T-helper 17 cell (primary cell): ENCODE measurements around the gene PML. TPM values are rescaled to one million over a fixed set of nuclear protein-coding genes. Genes with fewer than 3 reads are reported as not detected.

Source experiments
- ATAC-seq: fragments of 150-1000 bp; cut with Tn5 transposase; 2 replicates; pipeline ENCODE4 v1.10.0; 2021; ENCODE audit warnings: mild to moderate bottlenecking, moderate library complexity
- DNase-seq, 3 donors: peaks; one replicate each; pipeline versions ENCODE4 v3.0.0 to v3.0.0-alpha.2; 2020 to 2021
- H3K9me3 ChIP-seq: one replicate; pipeline ENCODE4 v1.7.0; 2013; ENCODE audit warnings: low read length, mild to moderate bottlenecking; ENCODE audit not compliant: control insufficient read depth, poor library complexity, severe bottlenecking
- H3K27ac Mint-ChIP-seq: one replicate; pipeline ENCODE4 v1.8.0; 2022; ENCODE audit warnings: mild to moderate bottlenecking, moderate library complexity, mixed read lengths
- H3K27me3 Mint-ChIP-seq: one replicate; pipeline ENCODE4 v1.8.0; 2022; ENCODE audit warnings: mixed read lengths
- H3K36me3 Mint-ChIP-seq: one replicate; pipeline ENCODE4 v1.8.0; 2022; ENCODE audit warnings: low read depth, mixed read lengths
- H3K4me1 Mint-ChIP-seq: one replicate; pipeline ENCODE4 v1.8.0; 2022; ENCODE audit warnings: mild to moderate bottlenecking, mixed read lengths
- H3K4me3 Mint-ChIP-seq: one replicate; pipeline ENCODE4 v1.8.0; 2022; ENCODE audit warnings: mild to moderate bottlenecking, moderate library complexity, mixed read lengths
- total RNA-seq, 4 donors: library from RNA in 2 of 4; stranded (reverse) in 2 of 4; gene quantifications; one replicate each; pipeline ENCODE4 v1.2.3 and lab custom pipeline; 2022 to 2026

Gene PML
- total RNA-seq, 2 donors from 2014 or later: 47.6 to 52.6 TPM

GRCh38 chr15:73983773-73984172, 10.7 kb upstream of the PML start:
- Mint-ChIP-seq H3K36me3 (peaks cover 8% of the 10 kb centered on the region), H3K4me3 (no peak overlapping the region), H3K27ac (no peak overlapping the region), H3K4me1 (peaks cover 27% of the 10 kb centered on the region), H3K27me3 (no peaks in the 10 kb centered on the region)
- no peak for DNase-seq
- no peak for ATAC-seq
- H3K9me3 ChIP-seq: no peaks in the 10 kb centered on the region

DNA sequence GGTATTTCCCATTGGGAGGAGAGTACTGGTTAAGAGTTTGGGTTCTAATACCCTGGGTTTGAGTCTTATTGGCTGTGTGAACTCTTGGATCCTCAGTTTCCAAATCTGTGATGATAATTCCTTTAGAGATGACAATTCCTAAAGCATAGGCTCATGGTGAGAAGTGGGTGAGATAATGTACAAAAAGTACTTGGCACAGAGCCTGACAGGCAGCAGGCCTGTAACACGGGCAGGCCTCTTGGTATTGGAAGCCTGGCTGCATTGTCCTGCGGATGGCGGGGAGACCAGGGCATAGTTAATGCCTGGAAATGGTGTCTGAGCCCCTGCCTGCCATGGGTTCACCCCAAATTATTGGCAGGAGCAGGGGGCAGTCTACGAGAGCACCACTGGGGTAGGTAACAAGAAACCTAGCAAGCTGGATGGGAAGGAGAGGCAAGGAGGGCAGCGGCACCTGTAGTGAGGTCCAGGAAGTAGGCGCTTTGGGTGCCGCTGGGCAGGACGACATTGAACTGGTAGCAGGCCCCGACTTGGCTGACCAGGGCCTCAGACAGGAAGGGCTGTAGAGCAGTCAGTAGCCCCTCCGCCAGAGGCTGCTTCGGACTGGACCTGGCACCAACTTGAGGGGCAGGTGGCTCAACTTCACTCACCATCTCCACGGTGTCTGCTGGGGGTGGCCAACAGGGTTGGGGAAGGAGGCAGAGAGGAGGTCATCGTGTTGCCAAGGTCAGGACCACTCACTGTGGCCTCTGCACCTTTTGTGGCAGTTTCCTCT, 10.1 kb upstream of the PML start:
- Mint-ChIP-seq H3K27me3 (no peaks in the 10 kb centered on the region), H3K4me1 (peaks cover 24% of the 10 kb centered on the region), H3K4me3 (no peak overlapping the region), H3K27ac (no peak overlapping the region), H3K36me3 (peaks cover 8% of the 10 kb centered on the region)
- no peaks in the 10 kb centered on the region for H3K9me3 ChIP-seq
- no peak for DNase-seq
- no peak for ATAC-seq

DNA sequence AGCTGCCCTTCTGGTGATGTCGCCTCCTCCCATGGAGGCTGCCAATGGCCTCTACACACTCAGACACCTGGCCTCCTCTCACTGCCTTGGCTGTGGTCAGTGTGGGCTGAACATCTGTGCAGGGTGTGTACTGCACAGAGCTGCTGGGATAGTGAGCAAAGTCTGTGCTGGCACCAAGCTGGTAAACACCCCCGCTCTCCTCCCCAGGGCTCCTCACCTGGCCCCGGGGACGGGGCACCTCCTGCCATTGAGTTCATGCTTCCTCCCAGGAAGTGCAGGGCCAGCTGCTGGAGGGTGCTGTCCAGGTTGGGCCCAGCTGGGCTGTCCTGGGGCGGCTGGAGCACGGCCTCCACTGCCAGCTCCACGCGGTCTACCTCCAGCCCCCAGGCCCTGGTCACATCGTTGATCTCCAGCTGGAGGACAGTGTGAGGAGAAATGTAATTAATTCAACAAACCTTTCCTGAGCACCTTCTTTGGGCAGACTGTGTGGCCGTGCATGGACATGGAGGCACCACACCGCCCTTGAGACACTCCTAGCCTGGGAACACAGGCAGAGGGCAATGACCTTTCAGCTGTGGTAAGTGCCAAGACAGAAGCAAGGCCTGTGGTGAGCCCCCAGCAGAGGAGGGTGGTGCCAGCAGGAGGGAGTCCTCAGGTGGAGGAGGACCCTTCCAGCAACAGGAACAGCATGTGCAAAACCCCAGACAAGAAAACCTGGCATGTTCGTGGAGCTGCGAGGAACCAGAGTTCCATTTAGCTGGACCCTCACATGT, 9.2 kb upstream of the PML start:
- Mint-ChIP-seq H3K36me3 (peaks cover 8% of the 10 kb centered on the region), H3K4me1 (peaks cover 24% of the 10 kb centered on the region), H3K27ac (no peak overlapping the region), H3K27me3 (no peaks in the 10 kb centered on the region), H3K4me3 (no peak overlapping the region)
- ATAC-seq: no peak
- DNase-seq: no peak
- no peaks in the 10 kb centered on the region for H3K9me3 ChIP-seq

GRCh38 chr15:73986055-73986775, 8.3 kb upstream of the PML start:
- peaks cover 30% of the 10 kb centered on the region for H3K4me1 Mint-ChIP-seq
- no peaks in the 10 kb centered on the region for H3K9me3 ChIP-seq
- no peaks in the 10 kb centered on the region for H3K27me3 Mint-ChIP-seq
- H3K27ac Mint-ChIP-seq: no peak overlapping the region
- DNase-seq: no peak
- no peak for ATAC-seq
- H3K4me3 Mint-ChIP-seq: no peak overlapping the region
- peaks cover 8% of the 10 kb centered on the region for H3K36me3 Mint-ChIP-seq

- no peak overlapping the region for H3K27ac Mint-ChIP-seq
Measured at GRCh38 chr15:73986776-73987056, 7.8 kb upstream of the PML start.

GRCh38 chr15:73987250-73987649, 7.3 kb upstream of the PML start:
- no peak for DNase-seq
- H3K4me3 Mint-ChIP-seq: no peak overlapping the region
- no peak overlapping the region for H3K27ac Mint-ChIP-seq
- H3K9me3 ChIP-seq: no peaks in the 10 kb centered on the region
- no peaks in the 10 kb centered on the region for H3K27me3 Mint-ChIP-seq
- no peak for ATAC-seq
- H3K4me1 Mint-ChIP-seq: peaks cover 22% of the 10 kb centered on the region
- H3K36me3 Mint-ChIP-seq: peaks cover 8% of the 10 kb centered on the region

More at GRCh38 chr15:73986776-73987056, 7.8 kb upstream of the PML start:
- Mint-ChIP-seq H3K27me3 (no peaks in the 10 kb centered on the region), H3K4me3 (no peak overlapping the region), H3K36me3 (peaks cover 8% of the 10 kb centered on the region), H3K4me1 (peaks cover 27% of the 10 kb centered on the region)
- H3K9me3 ChIP-seq: no peaks in the 10 kb centered on the region
- no peak for ATAC-seq
- DNase-seq: no peak

DNA sequence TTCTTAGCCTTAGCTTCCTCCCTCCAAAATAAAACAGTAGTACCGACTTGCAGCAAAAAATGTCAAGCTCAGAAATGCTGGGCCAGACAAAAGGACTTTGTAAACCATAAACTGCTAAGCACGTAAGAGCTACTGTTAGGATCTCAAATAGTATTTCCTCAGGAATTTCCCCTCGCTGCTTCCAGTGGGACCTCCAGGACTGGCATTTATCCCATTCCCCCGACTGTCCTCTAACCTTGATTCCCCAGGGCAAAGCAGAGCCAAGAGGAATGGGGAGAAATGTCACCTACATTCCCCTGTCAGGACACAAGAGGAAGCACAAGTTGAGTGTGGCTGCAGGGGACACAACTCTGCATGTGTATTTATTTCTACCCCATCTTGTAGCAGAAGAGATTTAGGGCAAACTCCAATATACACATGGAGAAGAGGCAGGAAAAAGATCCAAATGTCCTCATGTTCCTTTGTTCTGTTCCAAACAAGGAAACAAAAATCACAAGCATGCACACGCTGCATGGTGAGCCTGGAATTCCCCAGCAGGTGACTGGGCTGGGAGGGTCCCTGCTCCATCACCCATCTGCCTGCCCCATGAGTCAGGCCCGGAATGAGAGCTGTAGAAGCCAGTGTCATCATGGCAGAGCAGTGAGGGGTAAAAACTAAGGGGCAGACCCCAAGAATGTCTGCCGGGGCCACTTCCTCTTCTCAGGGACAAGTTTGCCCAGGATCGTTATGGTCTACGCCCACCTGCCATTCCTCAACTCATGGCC, 6.7 kb upstream of the PML start:
- H3K27ac Mint-ChIP-seq: no peak overlapping the region
- no peak for DNase-seq

GRCh38 chr15:73988445-73988969, 6.0 kb upstream of the PML start:
- peaks cover 8% of the 10 kb centered on the region for H3K36me3 Mint-ChIP-seq
- H3K4me3 Mint-ChIP-seq: no peak overlapping the region
- no peak overlapping the region for H3K27ac Mint-ChIP-seq
- no peak for ATAC-seq
- H3K4me1 Mint-ChIP-seq: peaks cover 26% of the 10 kb centered on the region
- no peaks in the 10 kb centered on the region for H3K9me3 ChIP-seq
- DNase-seq: no peak
- H3K27me3 Mint-ChIP-seq: no peaks in the 10 kb centered on the region

More for the DNA sequence above, 6.7 kb upstream of the PML start:
- Mint-ChIP-seq H3K36me3 (peaks cover 8% of the 10 kb centered on the region), H3K4me3 (no peak overlapping the region), H3K4me1 (peaks cover 24% of the 10 kb centered on the region), H3K27me3 (no peaks in the 10 kb centered on the region)
- no peak for ATAC-seq
- H3K9me3 ChIP-seq: no peaks in the 10 kb centered on the region

DNA sequence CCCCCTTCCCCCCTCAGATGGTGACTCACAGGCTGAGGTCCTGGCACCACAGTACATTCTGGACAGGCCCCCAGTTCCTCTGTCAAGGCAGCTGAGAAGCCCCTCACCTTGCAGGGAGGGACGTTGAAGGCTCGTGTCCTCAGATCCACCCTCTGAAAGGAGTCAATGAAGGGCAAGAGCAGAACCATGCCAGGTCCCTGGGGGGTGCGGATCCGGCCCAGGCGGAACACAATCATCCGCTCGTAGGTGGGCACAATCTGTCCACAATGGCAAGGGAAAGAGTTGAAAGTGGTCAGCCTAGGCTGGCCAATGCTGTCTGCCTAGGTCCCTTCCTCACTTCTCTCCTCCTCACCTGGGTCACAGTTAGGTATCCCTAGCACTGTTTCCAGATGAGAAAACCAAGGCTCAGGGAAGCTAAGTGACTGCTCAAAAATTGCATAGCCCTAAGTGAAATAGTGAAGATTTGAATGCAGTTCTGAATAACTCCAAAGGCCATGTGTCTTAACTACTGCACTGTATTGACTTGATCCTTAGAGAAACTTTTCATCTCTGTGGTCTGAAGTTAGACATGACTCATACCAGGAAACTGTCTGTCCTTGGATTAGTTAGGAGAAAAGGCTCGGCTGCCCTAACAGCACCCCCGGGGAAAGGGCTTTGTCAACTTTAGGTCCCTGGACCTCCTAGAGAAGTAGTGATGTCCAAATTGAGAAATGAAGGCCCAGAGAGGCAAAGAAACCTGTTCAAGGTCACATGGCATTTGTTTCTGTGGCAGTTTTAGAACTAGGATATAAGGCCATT, 5.3 kb upstream of the PML start:
- H3K9me3 ChIP-seq: no peaks in the 10 kb centered on the region
- H3K36me3 Mint-ChIP-seq: peaks cover 6% of the 10 kb centered on the region
- H3K27me3 Mint-ChIP-seq: no peaks in the 10 kb centered on the region
- peaks cover 28% of the 10 kb centered on the region for H3K4me1 Mint-ChIP-seq
- DNase-seq: no peak
- H3K27ac Mint-ChIP-seq: no peak overlapping the region
- ATAC-seq: no peak
- H3K4me3 Mint-ChIP-seq: no peak overlapping the region

GRCh38 chr15:73990250-73991005, 4.1 kb upstream of the PML start:
- Mint-ChIP-seq H3K27ac (peak overlapping the region; percentile 21), H3K4me1 (peaks cover 36% of the 10 kb centered on the region), H3K4me3 (no peak overlapping the region), H3K27me3 (no peaks in the 10 kb centered on the region), H3K36me3 (peaks cover 7% of the 10 kb centered on the region)
- ATAC-seq: no peak
- DNase-seq: no peak
- H3K9me3 ChIP-seq: no peaks in the 10 kb centered on the region

- peak overlapping the region; percentile 84 for H3K27ac Mint-ChIP-seq
- no peak for DNase-seq
- peaks cover 7% of the 10 kb centered on the region for H3K36me3 Mint-ChIP-seq
- peak overlapping the region; percentile 87 for H3K4me3 Mint-ChIP-seq
- H3K9me3 ChIP-seq: no peaks in the 10 kb centered on the region
- H3K4me1 Mint-ChIP-seq: peaks cover 36% of the 10 kb centered on the region
- ATAC-seq: no peak
- no peaks in the 10 kb centered on the region for H3K27me3 Mint-ChIP-seq
Measured at GRCh38 chr15:73991260-73991659, 3.3 kb upstream of the PML start.
